ENCODE results near the gene PFDN2. TPM values are rescaled to one million over a fixed set of nuclear protein-coding genes. Genes with fewer than 3 reads are reported as not detected.

Gene PFDN2
- total and polyA plus RNA-seq, 2 of the 8 experiments (the other 6 are each of a cell fraction or from before 2014, with no cell fraction given): 66.2 to 71.2 TPM

DNA sequence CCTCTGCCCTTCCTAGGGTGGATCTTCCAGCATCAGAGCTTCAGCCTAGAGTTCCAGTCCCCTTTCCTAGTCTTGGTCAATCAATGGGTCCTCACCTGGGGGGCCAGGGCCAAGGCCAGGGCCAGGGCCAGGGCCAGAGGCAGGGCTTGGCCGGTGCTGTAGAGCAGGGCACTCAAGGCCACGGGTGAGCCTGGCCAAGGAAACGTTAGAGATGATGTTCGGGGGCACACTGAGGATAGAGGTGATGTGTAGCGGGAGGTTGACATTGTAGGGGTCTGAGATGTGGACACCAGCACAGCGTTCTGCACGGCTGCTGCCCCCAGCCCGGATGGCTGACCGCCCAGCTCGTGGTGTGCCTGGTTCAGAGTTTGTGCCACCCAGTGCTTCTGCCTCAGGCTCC is 66.6 kb downstream of the PFDN2 start:
- no peak overlapping the region for H3K4ac ChIP-seq (replicated peaks; ENCODE audit: insufficient read length, low read depth, low read length)
- no peak overlapping the region for H4K91ac ChIP-seq (replicated peaks; ENCODE audit: insufficient read length, low read length)
- TF ChIP-seq SIN3A (conservative IDR thresholded peaks at IDR 0.05 in 1 of 2, IDR thresholded peaks at IDR 0.05 in 1 of 2; ENCODE audit: low read depth in 1 of 2, low read length in 2 of 2) (no peak), CBX8 (IDR thresholded peaks at IDR 0.05; ENCODE audit: borderline replicate concordance, low read depth, low read length) (no peak)

More for the DNA sequence above, 66.6 kb downstream of the PFDN2 start:
- H2AFZ ChIP-seq (ENCODE audit: low read length): no peak overlapping the region
- POLR2A ChIA-PET (ENCODE audit: partially characterized antibody): interaction anchor here (0.8 to 1.3 kb wide), 3 partner anchors 11 to 49 kb away, joined by 3 to 4 read pairs (median 3); no protein-coding TSS in a partner anchor
- peaks cover 0 to 17% (median 8%) of the 10 kb centered on the region in 4 experiments; a peak in 6 of 7 replicates for H3K27me3 ChIP-seq (replicated peaks in 1 of 4; ENCODE audit: control insufficient read depth in 3 of 4, extremely low read depth in 1 of 4, insufficient read depth in 3 of 4, low read length in 3 of 4)
- H3K79me1 ChIP-seq (ENCODE audit: low read depth, low read length): no peaks in the 10 kb centered on the region
- H3K4me1 ChIP-seq (replicated peaks in 1 of 4; ENCODE audit: control insufficient read depth in 3 of 4, insufficient read depth in 4 of 4, low read length in 3 of 4): peaks cover 0 to 3% (median 1%) of the 10 kb centered on the region in 4 experiments; a peak in 2 of 7 replicates
- H4K5ac ChIP-seq (ENCODE audit: insufficient read length, low read depth, low read length): no peak overlapping the region
- H3K56ac ChIP-seq (replicated peaks; ENCODE audit: insufficient read length, low read depth, low read length): no peak overlapping the region
- no peak overlapping the region for H3K4me2 ChIP-seq (ENCODE audit: insufficient read depth in 1 of 2, low read depth in 2 of 2, low read length in 2 of 2)
- no peak overlapping the region for H2BK12ac ChIP-seq (ENCODE audit: low read depth, low read length)
- no peak overlapping the region for H3K9ac ChIP-seq (replicated peaks in 1 of 4; ENCODE audit: extremely low read depth in 1 of 4, low read depth in 3 of 4, low read length in 3 of 4)
- H3K23me2 ChIP-seq (ENCODE audit: low read depth, low read length): no peaks in the 10 kb centered on the region; the same call in 1 of the 2 replicates
- H3K27ac ChIP-seq (ENCODE audit: low read depth, low read length): no peak overlapping the region
- no peak overlapping the region for H2BK5ac ChIP-seq (ENCODE audit: low read depth, low read length)
- DNase-seq (ENCODE audit: low read depth in 1 of 2, low spot score in 2 of 2): no peak
- H3K14ac ChIP-seq (ENCODE audit: insufficient read length): no peak overlapping the region
- no peak overlapping the region for H3K18ac ChIP-seq (ENCODE audit: extremely low read depth, low read length)
- no peak for FAIRE-seq
- no peak overlapping the region for H2BK15ac ChIP-seq (ENCODE audit: low read length)
- CTCF ChIA-PET (ENCODE audit: partially characterized antibody): interaction anchor here (0.7 to 1.8 kb wide), 7 partner anchors 10 to 217 kb away, joined by 3 to 7 read pairs (median 3); partner anchors contain the start of gene ITLN1
- no peaks in the 10 kb centered on the region for H3K79me2 ChIP-seq (ENCODE audit: control insufficient read depth in 1 of 2, insufficient read depth in 2 of 2, low read length in 2 of 2)
- H3K23ac ChIP-seq (ENCODE audit: insufficient read length): no peak overlapping the region
- H4K20me1 ChIP-seq (replicated peaks in 1 of 2; ENCODE audit: control insufficient read depth in 1 of 2, insufficient read depth in 2 of 2, low read length in 2 of 2): no peaks in the 10 kb centered on the region
- 85% methylated on average over 10 of the region's 10 CpGs; no CpG with 5 or more reads in 1 of the 2 experiments for WGBS, 2 experiments (ENCODE audit: extremely low coverage in 1 of 2, insufficient coverage in 1 of 2, insufficient read length in 1 of 2, insufficient replicate concordance in 2 of 2, low coverage in 1 of 2, low lambda C conversion rate in 2 of 2, missing lambda C conversion rate in 1 of 2)
- no peak overlapping the region for H2AK5ac ChIP-seq (ENCODE audit: low read depth, low read length)
- no peaks in the 10 kb centered on the region for H3K36me3 ChIP-seq (ENCODE audit: control insufficient read depth in 2 of 4, insufficient read depth in 4 of 4, low read length in 3 of 4)
- H3K9me3 ChIP-seq (ENCODE audit: insufficient read depth in 2 of 2, low read depth in 1 of 2, low read length in 1 of 2): peaks cover 0 to 12% of the 10 kb centered on the region in 2 experiments; a peak in 1 of 4 replicates
- no peak overlapping the region for H2BK120ac ChIP-seq (replicated peaks; ENCODE audit: low read depth, low read length)
- H3K4me3 ChIP-seq (ENCODE audit: extremely low read depth in 1 of 4, insufficient read depth in 2 of 4, low read depth in 3 of 4, low read length in 4 of 4): no peak overlapping the region
- H4K8ac ChIP-seq (ENCODE audit: extremely low read depth, insufficient read depth, low read length): no peak overlapping the region
- no peak overlapping the region for H2BK20ac ChIP-seq (ENCODE audit: low read length)

Small RNA genes lying within 50 kb of the gene (small RNA-seq; reads per million reads assigned to genes)
- not detected for gene RF01225 (ENCODE audit: insufficient read depth)

Other genes starting within 250 kb of the PFDN2 start
- not detected in 2 replicates for gene ITLN1, start 232.9 kb downstream of the PFDN2 start, total RNA-seq (2021; fragmentation: NEBNext Ultra II Directional; extraction: Animal tissue kit (Norgen Biotek cat#: 25700))
- gene ITLN1, start 232.9 kb downstream of the PFDN2 start, polyA plus RNA-seq (2011; rRNA removed): not detected in 2 replicates
- gene ITLN2, start 163.2 kb downstream of the PFDN2 start, total RNA-seq (2021; fragmentation: NEBNext Ultra II Directional; extraction: Animal tissue kit (Norgen Biotek cat#: 25700)): 4.7 and 5.6 TPM in 2 replicates
- 6.3 and 6.8 TPM in 2 replicates for gene ITLN2, start 163.2 kb downstream of the PFDN2 start, polyA plus RNA-seq (2011; rRNA removed)
- gene F11R, start 96.9 kb downstream of the PFDN2 start, total RNA-seq (2021; fragmentation: NEBNext Ultra II Directional; extraction: Animal tissue kit (Norgen Biotek cat#: 25700)): 143 and 159 TPM in 2 replicates
- 170 and 200 TPM in 2 replicates for gene F11R, start 96.9 kb downstream of the PFDN2 start, polyA plus RNA-seq (2011; rRNA removed)
- gene TSTD1, start 79.1 kb downstream of the PFDN2 start, total RNA-seq (2021; fragmentation: NEBNext Ultra II Directional; extraction: Animal tissue kit (Norgen Biotek cat#: 25700)): 60.4 and 60.9 TPM in 2 replicates
- gene TSTD1, start 79.1 kb downstream of the PFDN2 start, polyA plus RNA-seq (2011; rRNA removed): 314 and 360 TPM in 2 replicates
- gene USF1, start 72.1 kb downstream of the PFDN2 start, total RNA-seq (2021; fragmentation: NEBNext Ultra II Directional; extraction: Animal tissue kit (Norgen Biotek cat#: 25700)): 68.9 and 74.6 TPM in 2 replicates
- gene USF1, start 72.1 kb downstream of the PFDN2 start, polyA plus RNA-seq (2011; rRNA removed): 45.7 and 50.3 TPM in 2 replicates
- 0.39 and 0.40 TPM in 2 replicates for gene ARHGAP30, start 48.1 kb downstream of the PFDN2 start, total RNA-seq (2021; fragmentation: NEBNext Ultra II Directional; extraction: Animal tissue kit (Norgen Biotek cat#: 25700))
- 0.27 and 0.50 TPM in 2 replicates for gene ARHGAP30, start 48.1 kb downstream of the PFDN2 start, polyA plus RNA-seq (2011; rRNA removed)
- gene NECTIN4, start 28.5 kb downstream of the PFDN2 start, total RNA-seq (2021; fragmentation: NEBNext Ultra II Directional; extraction: Animal tissue kit (Norgen Biotek cat#: 25700)): 0.19 and 0.29 TPM in 2 replicates
- 0.71 and 0.86 TPM in 2 replicates for gene NECTIN4, start 28.5 kb downstream of the PFDN2 start, polyA plus RNA-seq (2011; rRNA removed)
- gene KLHDC9, start 19.7 kb downstream of the PFDN2 start, total RNA-seq (2021; fragmentation: NEBNext Ultra II Directional; extraction: Animal tissue kit (Norgen Biotek cat#: 25700)): 4.0 and 6.5 TPM in 2 replicates
- 15.6 and 18.0 TPM in 2 replicates for gene KLHDC9, start 19.7 kb downstream of the PFDN2 start, polyA plus RNA-seq (2011; rRNA removed)
- 40.4 and 40.6 TPM in 2 replicates for gene NIT1, start 68 bp upstream of the PFDN2 start, total RNA-seq (2021; fragmentation: NEBNext Ultra II Directional; extraction: Animal tissue kit (Norgen Biotek cat#: 25700))
- gene NIT1, start 68 bp upstream of the PFDN2 start, polyA plus RNA-seq (2011; rRNA removed): 33.0 and 46.3 TPM in 2 replicates
- gene DEDD, start 14.6 kb upstream of the PFDN2 start, total RNA-seq (2021; fragmentation: NEBNext Ultra II Directional; extraction: Animal tissue kit (Norgen Biotek cat#: 25700)): 42.0 and 42.6 TPM in 2 replicates
- 55.9 and 61.7 TPM in 2 replicates for gene DEDD, start 14.6 kb upstream of the PFDN2 start, polyA plus RNA-seq (2011; rRNA removed)
- 67.8 and 71.0 TPM in 2 replicates for gene UFC1, start 35.9 kb upstream of the PFDN2 start, total RNA-seq (2021; fragmentation: NEBNext Ultra II Directional; extraction: Animal tissue kit (Norgen Biotek cat#: 25700))
- gene UFC1, start 35.9 kb upstream of the PFDN2 start, polyA plus RNA-seq (2011; rRNA removed): 60.2 and 102 TPM in 2 replicates
- gene USP21, start 41.5 kb upstream of the PFDN2 start, total RNA-seq (2021; fragmentation: NEBNext Ultra II Directional; extraction: Animal tissue kit (Norgen Biotek cat#: 25700)): 23.9 and 28.2 TPM in 2 replicates
- 36.3 and 53.5 TPM in 2 replicates for gene USP21, start 41.5 kb upstream of the PFDN2 start, polyA plus RNA-seq (2011; rRNA removed)
- 32.1 and 40.4 TPM in 2 replicates for gene PPOX, start 48.4 kb upstream of the PFDN2 start, total RNA-seq (2021; fragmentation: NEBNext Ultra II Directional; extraction: Animal tissue kit (Norgen Biotek cat#: 25700))
- gene PPOX, start 48.4 kb upstream of the PFDN2 start, polyA plus RNA-seq (2011; rRNA removed): 37.7 and 39.4 TPM in 2 replicates
- 42.3 and 45.5 TPM in 2 replicates for gene B4GALT3, start 59.5 kb upstream of the PFDN2 start, total RNA-seq (2021; fragmentation: NEBNext Ultra II Directional; extraction: Animal tissue kit (Norgen Biotek cat#: 25700))
- 43.0 and 61.2 TPM in 2 replicates for gene B4GALT3, start 59.5 kb upstream of the PFDN2 start, polyA plus RNA-seq (2011; rRNA removed)
- 7.2 and 12.4 TPM in 2 replicates for gene ADAMTS4, start 81.0 kb upstream of the PFDN2 start, total RNA-seq (2021; fragmentation: NEBNext Ultra II Directional; extraction: Animal tissue kit (Norgen Biotek cat#: 25700))
- 4.6 and 6.4 TPM in 2 replicates for gene ADAMTS4, start 81.0 kb upstream of the PFDN2 start, polyA plus RNA-seq (2011; rRNA removed)
- gene NDUFS2, start 84.3 kb upstream of the PFDN2 start, total RNA-seq (2021; fragmentation: NEBNext Ultra II Directional; extraction: Animal tissue kit (Norgen Biotek cat#: 25700)): 88.7 and 95.1 TPM in 2 replicates
- 100 and 113 TPM in 2 replicates for gene NDUFS2, start 84.3 kb upstream of the PFDN2 start, polyA plus RNA-seq (2011; rRNA removed)
- gene FCER1G, start 97.3 kb upstream of the PFDN2 start, total RNA-seq (2021; fragmentation: NEBNext Ultra II Directional; extraction: Animal tissue kit (Norgen Biotek cat#: 25700)): 0.86 TPM in 1 of 2 replicates, not detected in the other
- gene FCER1G, start 97.3 kb upstream of the PFDN2 start, polyA plus RNA-seq (2011; rRNA removed): 0.85 and 1.6 TPM in 2 replicates
- gene APOA2, start 105.6 kb upstream of the PFDN2 start, total RNA-seq (2021; fragmentation: NEBNext Ultra II Directional; extraction: Animal tissue kit (Norgen Biotek cat#: 25700)): not detected in 2 replicates
- gene APOA2, start 105.6 kb upstream of the PFDN2 start, polyA plus RNA-seq (2011; rRNA removed): 0.41 TPM in 1 of 2 replicates, not detected in the other
- gene TOMM40L, start 108.0 kb upstream of the PFDN2 start, total RNA-seq (2021; fragmentation: NEBNext Ultra II Directional; extraction: Animal tissue kit (Norgen Biotek cat#: 25700)): 13.8 and 15.0 TPM in 2 replicates
- 11.4 and 14.2 TPM in 2 replicates for gene TOMM40L, start 108.0 kb upstream of the PFDN2 start, polyA plus RNA-seq (2011; rRNA removed)
- not detected in 2 replicates for gene NR1I3, start 120.2 kb upstream of the PFDN2 start, total RNA-seq (2021; fragmentation: NEBNext Ultra II Directional; extraction: Animal tissue kit (Norgen Biotek cat#: 25700))
- not detected in 2 replicates for gene NR1I3, start 120.2 kb upstream of the PFDN2 start, polyA plus RNA-seq (2011; rRNA removed)
- gene PCP4L1, start 140.7 kb upstream of the PFDN2 start, total RNA-seq (2021; fragmentation: NEBNext Ultra II Directional; extraction: Animal tissue kit (Norgen Biotek cat#: 25700)): 1.0 and 1.9 TPM in 2 replicates
- 0.41 and 0.55 TPM in 2 replicates for gene PCP4L1, start 140.7 kb upstream of the PFDN2 start, polyA plus RNA-seq (2011; rRNA removed)
- 4.1 and 6.1 TPM in 2 replicates for gene MPZ, start 191.9 kb upstream of the PFDN2 start, total RNA-seq (2021; fragmentation: NEBNext Ultra II Directional; extraction: Animal tissue kit (Norgen Biotek cat#: 25700))
- gene MPZ, start 191.9 kb upstream of the PFDN2 start, polyA plus RNA-seq (2011; rRNA removed): 5.1 and 8.1 TPM in 2 replicates
- 216 and 224 TPM in 2 replicates for gene SDHC, start 196.3 kb upstream of the PFDN2 start, total RNA-seq (2021; fragmentation: NEBNext Ultra II Directional; extraction: Animal tissue kit (Norgen Biotek cat#: 25700))
- 251 and 305 TPM in 2 replicates for gene SDHC, start 196.3 kb upstream of the PFDN2 start, polyA plus RNA-seq (2011; rRNA removed)
- not detected in 2 replicates for gene CFAP126, start 249.8 kb upstream of the PFDN2 start, total RNA-seq (2021; fragmentation: NEBNext Ultra II Directional; extraction: Animal tissue kit (Norgen Biotek cat#: 25700))
- not detected in 2 replicates for gene CFAP126, start 249.8 kb upstream of the PFDN2 start, polyA plus RNA-seq (2011; rRNA removed)

Measured in H1 (cell line).